ENCODE results near the gene OGFOD3.

Gene OGFOD3

DNA sequence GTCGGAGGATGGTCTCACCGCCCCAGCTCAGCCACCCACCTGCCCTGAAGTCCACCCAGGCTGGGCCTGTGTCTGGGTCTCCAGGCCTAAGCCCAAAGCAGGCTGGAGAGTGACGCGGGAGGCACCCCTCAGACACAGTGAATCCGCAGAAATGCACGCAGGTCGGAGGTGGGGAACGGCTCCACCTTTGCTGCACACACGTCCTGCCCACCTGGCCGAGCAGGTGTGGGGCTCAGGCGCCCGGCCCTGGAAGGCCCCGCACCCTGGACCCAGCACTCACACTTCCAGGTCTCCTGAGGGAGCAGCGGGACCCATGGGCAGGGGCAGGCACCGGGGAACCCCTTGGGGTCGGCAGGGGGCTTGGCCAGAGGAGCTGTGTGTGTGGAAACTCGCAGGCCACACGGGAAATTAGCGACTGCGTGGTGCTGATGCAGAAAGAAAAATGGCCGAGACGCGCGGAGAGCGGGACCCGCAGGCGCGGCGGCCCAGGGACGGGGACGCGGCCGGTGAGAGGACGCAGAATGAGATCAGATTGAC lies 21.5 kb upstream of the OGFOD3 start:
- peaks cover 32% of the 10 kb centered on the region for H3K36me3 ChIP-seq (ENCODE audit: control insufficient read depth, insufficient read depth, low read length)
- H3K27ac ChIP-seq (ENCODE audit: low read depth, low read length) = no peak overlapping the region
- H3K4me3 ChIP-seq (ENCODE audit: low read depth, low read length) = no peak overlapping the region
- no peaks in the 10 kb centered on the region for H3K9me3 ChIP-seq (ENCODE audit: control insufficient read depth, insufficient read depth, low read length)
- H3K9ac ChIP-seq (ENCODE audit: low read depth, low read length) = no peak overlapping the region
- peaks cover 9% of the 10 kb centered on the region; the same call in 1 of the 2 replicates for H3K4me1 ChIP-seq (ENCODE audit: control insufficient read depth, insufficient read depth, low read length)
- H3K27me3 ChIP-seq (ENCODE audit: control insufficient read depth, insufficient read depth, low read length) = no peaks in the 10 kb centered on the region

DNA sequence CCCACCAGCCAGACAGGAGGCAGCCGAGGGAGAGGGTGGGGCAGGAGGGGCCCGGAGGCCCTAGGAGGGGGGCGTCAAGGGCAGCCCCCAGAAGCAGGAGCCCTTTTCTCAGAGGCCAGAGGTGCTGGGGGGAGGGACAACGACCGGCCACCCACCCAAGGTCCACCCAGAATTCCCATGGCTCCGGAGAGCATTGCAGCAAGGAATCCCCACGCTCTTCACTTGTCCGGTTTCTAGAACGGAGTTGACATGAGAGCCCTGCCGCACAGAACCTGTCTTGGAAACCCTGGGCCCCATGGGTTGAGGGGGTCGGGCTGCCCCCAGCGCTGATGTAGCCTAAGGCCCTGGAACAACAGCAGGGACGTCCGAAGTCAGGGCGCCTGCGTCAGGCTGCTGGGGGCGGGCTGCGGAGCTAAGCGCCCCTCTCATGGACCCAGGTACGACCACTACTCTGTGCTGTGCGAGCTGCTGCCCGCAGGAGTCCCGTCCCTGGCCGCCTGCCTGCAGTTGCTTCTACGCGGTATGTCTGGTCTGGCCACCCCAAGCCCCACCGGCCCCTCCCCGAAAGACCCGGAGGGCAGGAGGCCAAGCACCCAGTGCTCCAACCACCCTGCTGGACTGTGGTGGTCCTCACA lies 20.9 kb upstream of the OGFOD3 start:
- Histone ChIP-seq H3K27ac (ENCODE audit: low read depth, low read length) (no peak overlapping the region), H3K4me1 (ENCODE audit: control insufficient read depth, insufficient read depth, low read length) (peaks cover 9% of the 10 kb centered on the region; the same call in 1 of the 2 replicates), H3K9ac (ENCODE audit: low read depth, low read length) (no peak overlapping the region), H3K27me3 (ENCODE audit: control insufficient read depth, insufficient read depth, low read length) (no peaks in the 10 kb centered on the region), H3K9me3 (ENCODE audit: control insufficient read depth, insufficient read depth, low read length) (no peaks in the 10 kb centered on the region), H3K36me3 (ENCODE audit: control insufficient read depth, insufficient read depth, low read length) (peaks cover 26% of the 10 kb centered on the region), H3K4me3 (ENCODE audit: low read depth, low read length) (no peak overlapping the region)

DNA sequence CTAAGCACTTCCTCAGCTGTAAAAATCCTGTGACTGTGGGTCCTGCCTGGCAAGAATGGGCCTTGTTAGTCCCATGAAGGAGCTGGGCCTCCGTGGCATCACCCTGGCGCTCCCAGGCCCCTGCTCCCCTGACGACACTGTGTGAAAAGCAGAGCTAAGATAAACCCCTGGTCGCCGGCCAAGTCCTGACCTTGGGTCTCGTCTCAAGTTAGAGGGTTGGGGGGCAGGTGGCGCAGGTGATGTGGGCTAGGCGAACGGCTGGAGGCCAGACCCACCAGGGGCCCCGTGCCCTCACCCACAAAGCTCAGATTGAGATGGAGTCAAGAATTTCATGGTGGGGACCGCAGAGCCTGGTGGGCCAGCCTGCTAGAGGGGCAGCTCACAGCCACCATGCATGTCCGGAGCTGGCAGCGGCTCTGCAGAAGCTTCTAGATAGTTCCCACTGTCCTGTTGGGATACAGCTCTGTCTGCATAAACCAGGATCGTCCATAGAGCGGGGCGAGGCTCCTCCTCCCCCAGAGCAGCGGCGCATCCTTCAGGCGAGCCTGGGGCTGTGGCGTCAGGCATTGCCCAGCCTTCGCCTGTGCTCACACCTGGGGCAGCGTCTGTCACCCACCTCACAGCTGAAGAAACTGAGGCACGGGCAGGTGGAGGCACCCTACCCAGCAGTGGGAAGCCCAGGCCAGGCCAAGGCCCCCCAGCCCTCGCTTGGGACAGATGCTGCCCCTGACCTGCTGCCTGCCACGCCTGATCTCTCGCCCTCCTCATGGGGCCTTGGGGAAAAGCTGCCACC lies 20.2 kb upstream of the OGFOD3 start:
- Histone ChIP-seq H3K27me3 (ENCODE audit: control insufficient read depth, insufficient read depth, low read length) (no peaks in the 10 kb centered on the region), H3K9me3 (ENCODE audit: control insufficient read depth, insufficient read depth, low read length) (no peaks in the 10 kb centered on the region), H3K27ac (ENCODE audit: low read depth, low read length) (no peak overlapping the region), H3K36me3 (ENCODE audit: control insufficient read depth, insufficient read depth, low read length) (peaks cover 22% of the 10 kb centered on the region), H3K4me1 (ENCODE audit: control insufficient read depth, insufficient read depth, low read length) (peaks cover 9% of the 10 kb centered on the region; the same call in 1 of the 2 replicates), H3K4me3 (ENCODE audit: low read depth, low read length) (no peak overlapping the region), H3K9ac (ENCODE audit: low read depth, low read length) (no peak overlapping the region)

DNA sequence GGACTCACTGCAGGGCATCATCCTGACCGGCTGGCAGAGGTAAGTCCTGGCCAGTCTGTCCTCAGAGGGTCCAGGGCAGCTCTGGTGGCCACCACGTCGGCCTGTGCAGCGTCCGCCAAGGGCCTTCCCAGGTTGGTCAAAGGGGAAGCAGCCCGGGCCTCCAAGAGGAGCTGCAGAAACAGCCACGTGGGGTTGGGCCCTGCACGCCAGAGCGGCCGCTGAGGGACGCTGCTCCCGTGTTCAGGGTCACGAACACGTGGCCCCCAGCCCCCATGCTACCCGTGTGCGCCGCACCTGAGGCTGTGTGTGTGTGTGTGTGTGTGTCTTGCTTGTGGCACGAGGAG lies 18.9 kb upstream of the OGFOD3 start:
- Histone ChIP-seq H3K27ac (ENCODE audit: low read depth, low read length) (no peak overlapping the region), H3K9ac (ENCODE audit: low read depth, low read length) (no peak overlapping the region), H3K36me3 (ENCODE audit: control insufficient read depth, insufficient read depth, low read length) (peaks cover 11% of the 10 kb centered on the region; the same call in 1 of the 2 replicates), H3K27me3 (ENCODE audit: control insufficient read depth, insufficient read depth, low read length) (no peaks in the 10 kb centered on the region), H3K9me3 (ENCODE audit: control insufficient read depth, insufficient read depth, low read length) (no peaks in the 10 kb centered on the region), H3K4me3 (ENCODE audit: low read depth, low read length) (no peak overlapping the region), H3K4me1 (ENCODE audit: control insufficient read depth, insufficient read depth, low read length) (peaks cover 9% of the 10 kb centered on the region; the same call in 1 of the 2 replicates)

DNA sequence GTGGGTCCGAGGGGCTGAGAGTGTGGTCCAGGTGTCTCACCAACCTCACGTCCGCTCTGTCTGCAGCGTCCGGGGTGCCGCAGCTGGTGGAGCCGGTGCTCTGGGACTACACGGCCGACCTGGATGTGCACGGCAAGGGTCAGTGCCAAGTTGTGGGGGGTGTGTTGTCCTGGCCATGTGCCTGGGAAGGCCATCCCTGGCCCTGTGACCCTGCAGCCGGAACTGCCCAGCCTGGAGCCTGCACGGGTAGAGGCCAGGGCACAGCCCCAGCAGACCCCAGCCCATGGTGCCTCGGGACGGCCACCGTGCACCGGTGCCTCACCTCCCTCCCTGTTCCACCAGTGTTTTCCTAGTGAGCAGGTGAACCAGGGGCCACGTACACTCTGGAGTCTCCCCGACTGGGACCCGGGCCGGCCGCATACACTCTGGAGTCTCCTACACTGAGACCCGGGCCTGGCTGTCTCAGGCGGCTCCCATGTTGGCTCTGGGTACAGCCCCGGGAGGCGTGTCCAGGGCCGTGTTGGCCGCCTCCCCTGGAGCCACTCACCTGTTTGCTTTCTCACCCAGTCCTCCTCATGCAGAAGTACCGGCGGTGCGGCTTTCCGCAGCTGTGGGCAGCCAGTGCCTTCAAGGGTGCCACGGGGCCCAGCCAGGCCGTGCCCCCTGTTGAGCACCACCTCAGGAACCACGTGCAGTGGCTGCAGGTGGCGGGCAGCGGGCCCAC lies 18.4 kb upstream of the OGFOD3 start:
- Histone ChIP-seq H3K9ac (ENCODE audit: low read depth, low read length) (no peak overlapping the region), H3K27ac (ENCODE audit: low read depth, low read length) (no peak overlapping the region), H3K4me3 (ENCODE audit: low read depth, low read length) (no peak overlapping the region), H3K9me3 (ENCODE audit: control insufficient read depth, insufficient read depth, low read length) (no peaks in the 10 kb centered on the region), H3K4me1 (ENCODE audit: control insufficient read depth, insufficient read depth, low read length) (peaks cover 9% of the 10 kb centered on the region; the same call in 1 of the 2 replicates), H3K27me3 (ENCODE audit: control insufficient read depth, insufficient read depth, low read length) (no peaks in the 10 kb centered on the region), H3K36me3 (ENCODE audit: control insufficient read depth, insufficient read depth, low read length) (peaks cover 6% of the 10 kb centered on the region; the same call in 1 of the 2 replicates)

DNA sequence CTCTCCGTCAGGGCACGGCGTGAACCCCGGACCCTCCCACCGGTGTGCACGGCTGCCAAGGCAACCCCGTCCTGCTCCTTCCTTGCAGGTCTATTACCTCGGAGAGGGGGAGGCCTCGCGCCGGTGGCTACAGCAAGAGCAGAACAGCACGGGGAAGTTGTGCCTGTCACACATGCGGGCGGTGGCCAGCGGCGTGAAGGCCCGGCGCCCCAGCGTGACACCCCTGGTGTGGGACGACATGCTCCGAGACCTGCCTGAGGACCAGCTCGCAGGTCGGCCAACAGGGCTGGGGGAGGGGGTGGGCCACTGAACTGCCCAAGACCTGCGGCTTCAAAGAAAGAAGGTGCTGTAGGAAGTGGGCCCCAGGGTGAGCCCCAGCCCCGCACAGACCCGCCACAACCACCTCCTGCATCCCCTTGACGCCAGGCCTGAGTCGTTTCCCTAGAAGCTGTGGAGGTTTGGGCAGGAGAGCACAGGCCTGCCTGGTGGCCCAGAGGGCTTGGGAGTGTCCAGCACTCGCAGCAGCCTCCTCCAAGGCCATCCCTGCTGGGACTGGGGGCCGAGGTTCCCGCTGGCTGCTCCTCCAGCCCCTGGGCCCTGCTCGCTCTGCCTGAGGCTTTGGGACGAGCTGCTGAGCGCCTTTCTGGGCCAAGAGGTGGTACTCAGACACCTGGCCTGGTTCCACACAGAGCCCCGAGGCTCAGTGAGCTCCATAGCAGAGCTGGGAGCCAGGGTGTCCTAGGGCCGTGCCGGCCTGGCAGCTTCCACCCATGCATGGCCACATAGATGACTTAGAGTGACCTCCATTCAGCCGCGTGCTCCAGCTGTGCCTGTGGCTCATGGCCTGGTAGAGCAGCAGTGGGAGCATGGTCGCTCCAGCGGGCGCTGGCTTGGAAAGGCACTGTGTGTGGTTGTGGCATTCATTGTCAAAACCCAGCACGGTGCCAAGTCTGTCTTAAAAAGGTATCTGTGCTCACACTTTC lies 17.5 kb upstream of the OGFOD3 start:
- H3K36me3 ChIP-seq (ENCODE audit: control insufficient read depth, insufficient read depth, low read length) = peaks cover 6% of the 10 kb centered on the region; the same call in 1 of the 2 replicates
- H3K9me3 ChIP-seq (ENCODE audit: control insufficient read depth, insufficient read depth, low read length) = no peaks in the 10 kb centered on the region
- no peak overlapping the region for H3K27ac ChIP-seq (ENCODE audit: low read depth, low read length)
- H3K27me3 ChIP-seq (ENCODE audit: control insufficient read depth, insufficient read depth, low read length) = no peaks in the 10 kb centered on the region
- peaks cover 7% of the 10 kb centered on the region; the same call in 1 of the 2 replicates for H3K4me1 ChIP-seq (ENCODE audit: control insufficient read depth, insufficient read depth, low read length)
- H3K4me3 ChIP-seq (ENCODE audit: low read depth, low read length) = no peak overlapping the region
- no peak overlapping the region for H3K9ac ChIP-seq (ENCODE audit: low read depth, low read length)

DNA sequence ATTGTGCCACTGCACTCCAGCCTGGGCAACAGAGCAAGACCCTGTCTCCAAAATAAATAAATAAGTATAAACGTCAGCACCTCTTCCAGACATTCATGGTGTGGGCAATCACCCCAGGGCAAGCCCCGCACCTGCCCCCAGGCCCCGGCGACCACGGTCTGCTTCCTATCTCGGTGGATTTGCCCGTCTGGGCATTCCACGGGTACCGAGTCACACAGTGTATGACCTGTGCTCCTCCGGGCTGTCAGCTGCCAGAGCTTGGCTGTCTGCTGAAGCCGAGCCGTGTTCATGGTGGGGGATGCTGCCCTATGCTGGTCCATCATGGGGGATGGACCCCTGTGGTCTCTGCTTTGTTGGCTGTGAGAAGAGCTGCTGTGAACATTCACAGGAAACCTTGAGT lies 16.7 kb upstream of the OGFOD3 start:
- no peak overlapping the region for H3K4me3 ChIP-seq (ENCODE audit: low read depth, low read length)
- H3K4me1 ChIP-seq (ENCODE audit: control insufficient read depth, insufficient read depth, low read length) = no peaks in the 10 kb centered on the region
- H3K9me3 ChIP-seq (ENCODE audit: control insufficient read depth, insufficient read depth, low read length) = no peaks in the 10 kb centered on the region
- H3K36me3 ChIP-seq (ENCODE audit: control insufficient read depth, insufficient read depth, low read length) = peaks cover 6% of the 10 kb centered on the region; the same call in 1 of the 2 replicates
- no peak overlapping the region for H3K27ac ChIP-seq (ENCODE audit: low read depth, low read length)
- H3K9ac ChIP-seq (ENCODE audit: low read depth, low read length) = no peak overlapping the region
- H3K27me3 ChIP-seq (ENCODE audit: control insufficient read depth, insufficient read depth, low read length) = no peaks in the 10 kb centered on the region

DNA sequence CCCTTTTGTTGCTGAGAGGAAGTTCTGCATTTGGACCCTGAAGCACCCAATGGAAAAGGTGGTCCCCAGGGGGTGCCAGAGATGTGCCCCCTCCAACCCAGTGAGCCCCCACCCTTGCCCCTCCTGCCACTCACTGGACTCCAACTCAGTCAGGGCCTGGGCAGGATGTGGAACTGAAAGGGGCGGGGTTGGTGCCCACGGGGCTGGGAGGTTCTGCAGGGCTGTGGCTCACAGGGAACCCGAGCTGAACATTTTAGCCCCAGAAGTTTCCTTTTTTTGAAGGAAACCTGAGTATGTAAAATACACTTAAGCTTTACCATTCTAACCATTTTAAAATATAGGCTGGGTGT lies 15.8 kb upstream of the OGFOD3 start:
- Histone ChIP-seq H3K27me3 (ENCODE audit: control insufficient read depth, insufficient read depth, low read length) (no peaks in the 10 kb centered on the region), H3K4me3 (ENCODE audit: low read depth, low read length) (no peak overlapping the region), H3K9ac (ENCODE audit: low read depth, low read length) (no peak overlapping the region), H3K27ac (ENCODE audit: low read depth, low read length) (no peak overlapping the region), H3K4me1 (ENCODE audit: control insufficient read depth, insufficient read depth, low read length) (no peaks in the 10 kb centered on the region), H3K9me3 (ENCODE audit: control insufficient read depth, insufficient read depth, low read length) (no peaks in the 10 kb centered on the region), H3K36me3 (ENCODE audit: control insufficient read depth, insufficient read depth, low read length) (peaks cover 6% of the 10 kb centered on the region; the same call in 1 of the 2 replicates)

DNA sequence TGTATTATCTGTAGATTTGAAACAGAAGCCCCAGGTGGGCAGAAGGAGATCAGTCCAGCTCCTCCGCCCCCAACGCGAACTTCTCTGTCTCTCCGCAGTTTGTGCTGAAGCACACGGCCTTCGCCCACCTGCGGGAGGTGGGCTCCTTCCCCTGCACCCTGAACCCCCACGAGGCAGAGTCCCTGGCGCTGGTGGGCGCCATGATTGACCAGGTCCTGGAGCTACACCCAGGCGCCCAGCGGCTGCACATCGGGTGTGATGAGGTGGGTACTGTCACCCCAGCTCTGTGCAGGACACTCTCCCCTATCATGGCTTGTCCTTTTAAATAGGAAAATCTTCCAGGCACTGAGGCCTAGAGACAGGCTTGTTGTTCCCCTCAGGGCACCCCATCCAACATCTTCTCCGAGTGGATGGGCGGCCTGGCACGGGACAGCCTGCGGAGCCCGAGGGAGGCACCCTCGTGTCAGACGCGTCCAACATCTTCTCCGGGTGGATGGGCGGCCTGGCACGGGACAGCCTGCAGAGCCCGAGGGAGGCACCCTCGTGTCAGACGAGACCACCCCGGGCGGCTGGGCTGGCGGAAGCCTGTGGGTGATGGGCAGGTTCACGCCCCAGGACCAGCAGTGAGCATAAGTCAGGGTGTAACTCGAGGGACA lies 15.3 kb upstream of the OGFOD3 start:
- no peak overlapping the region for H3K27ac ChIP-seq (ENCODE audit: low read depth, low read length)
- H3K9me3 ChIP-seq (ENCODE audit: control insufficient read depth, insufficient read depth, low read length) = no peaks in the 10 kb centered on the region
- no peak overlapping the region for H3K9ac ChIP-seq (ENCODE audit: low read depth, low read length)
- no peak overlapping the region for H3K4me3 ChIP-seq (ENCODE audit: low read depth, low read length)
- H3K36me3 ChIP-seq (ENCODE audit: control insufficient read depth, insufficient read depth, low read length) = peaks cover 6% of the 10 kb centered on the region; the same call in 1 of the 2 replicates
- no peaks in the 10 kb centered on the region for H3K27me3 ChIP-seq (ENCODE audit: control insufficient read depth, insufficient read depth, low read length)
- no peaks in the 10 kb centered on the region for H3K4me1 ChIP-seq (ENCODE audit: control insufficient read depth, insufficient read depth, low read length)

DNA sequence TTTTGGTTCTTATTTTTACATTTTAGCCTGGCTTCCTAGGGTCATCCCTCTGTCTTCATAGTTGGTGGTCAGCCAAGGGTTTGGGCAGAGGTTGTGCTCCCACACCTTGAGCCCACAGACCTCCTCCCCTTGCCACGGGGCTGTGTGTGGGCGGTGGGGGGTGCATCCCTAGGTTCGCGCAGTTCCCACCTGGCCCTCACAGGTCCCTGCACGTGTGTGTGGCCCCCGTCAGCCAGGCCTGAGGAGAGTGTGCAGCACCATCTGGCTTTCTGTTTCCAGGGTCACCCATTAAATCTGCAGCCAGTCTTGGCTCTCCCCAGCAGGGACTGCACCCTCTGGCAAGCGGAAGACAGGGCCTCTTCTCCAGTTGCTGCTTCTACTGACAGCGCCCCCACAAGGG lies 13.6 kb upstream of the OGFOD3 start:
- H3K27me3 ChIP-seq (ENCODE audit: control insufficient read depth, insufficient read depth, low read length) = no peaks in the 10 kb centered on the region
- H3K27ac ChIP-seq (ENCODE audit: low read depth, low read length) = no peak overlapping the region
- H3K9ac ChIP-seq (ENCODE audit: low read depth, low read length) = no peak overlapping the region
- no peaks in the 10 kb centered on the region for H3K9me3 ChIP-seq (ENCODE audit: control insufficient read depth, insufficient read depth, low read length)
- H3K36me3 ChIP-seq (ENCODE audit: control insufficient read depth, insufficient read depth, low read length) = peaks cover 2% of the 10 kb centered on the region; the same call in 1 of the 2 replicates
- H3K4me3 ChIP-seq (ENCODE audit: low read depth, low read length) = no peak overlapping the region
- H3K4me1 ChIP-seq (ENCODE audit: control insufficient read depth, insufficient read depth, low read length) = no peaks in the 10 kb centered on the region

Measured in HUES48 (cell line).